Pons (tissue), 1 donor: ENCODE data around the gene PRKCD.

Source experiments
- DNase-seq: peaks from one replicate; pipeline ENCODE4 v3.0.0-alpha.2; 2016; ENCODE audit warnings: low spot score

The PRKCD gene

GRCh38 chr3:53160660-53161449, at the start of gene PRKCD:
TSS of gene PRKCD (plus strand) at chr3:53161209. CDS start at chr3:53178423, 17,214 bp downstream.
- DNase-seq: peak; percentile 71

DNA sequence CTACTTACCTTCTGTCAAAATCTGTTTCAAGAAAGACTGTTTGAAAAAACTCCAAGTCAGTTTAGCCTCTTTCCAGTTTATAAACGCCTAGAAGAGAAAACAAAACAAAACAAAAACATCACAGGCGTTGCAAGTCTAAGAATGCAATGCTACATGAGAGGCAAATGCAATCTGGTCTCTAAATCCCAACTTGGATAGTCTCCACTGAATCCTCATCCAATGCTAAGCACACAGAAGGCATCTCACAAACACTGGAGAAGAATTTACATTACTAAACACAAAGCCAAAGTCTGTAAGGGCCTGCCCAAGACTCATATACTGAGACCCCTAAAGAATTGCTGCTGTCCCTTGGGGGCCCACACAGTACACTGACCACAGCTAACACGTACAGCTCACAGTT, 49.2 kb upstream of the PRKCD start:
- DNase-seq: no peak

- DNase-seq: no peak
Measured at GRCh38 chr3:53113293-53114010, 47.6 kb upstream of the PRKCD start.

DNA sequence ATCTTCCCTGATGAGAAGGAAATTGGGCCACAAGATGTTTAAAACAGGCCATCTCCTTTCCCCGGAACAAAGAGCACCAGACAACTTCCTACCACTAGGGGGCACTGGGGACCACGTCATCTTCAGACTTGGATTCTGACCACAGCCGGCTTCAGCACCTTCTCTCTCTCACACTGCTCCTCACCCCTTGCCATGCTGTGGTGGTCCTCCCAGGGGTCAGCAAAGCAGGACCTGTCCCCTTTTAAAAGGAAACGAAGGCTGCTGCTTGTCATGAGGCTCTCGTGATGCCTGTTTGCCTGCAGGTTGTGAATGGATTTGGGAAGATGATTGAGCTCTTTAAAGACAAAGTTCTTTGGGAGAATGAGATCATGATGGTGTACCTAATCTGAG, 47.0 kb upstream of the PRKCD start:
- peak; percentile 80 for DNase-seq

GRCh38 chr3:53114412-53115074, 46.5 kb upstream of the PRKCD start:
- no peak for DNase-seq

- no peak for DNase-seq
Measured at GRCh38 chr3:53116956-53117355, 44.1 kb upstream of the PRKCD start.

DNA sequence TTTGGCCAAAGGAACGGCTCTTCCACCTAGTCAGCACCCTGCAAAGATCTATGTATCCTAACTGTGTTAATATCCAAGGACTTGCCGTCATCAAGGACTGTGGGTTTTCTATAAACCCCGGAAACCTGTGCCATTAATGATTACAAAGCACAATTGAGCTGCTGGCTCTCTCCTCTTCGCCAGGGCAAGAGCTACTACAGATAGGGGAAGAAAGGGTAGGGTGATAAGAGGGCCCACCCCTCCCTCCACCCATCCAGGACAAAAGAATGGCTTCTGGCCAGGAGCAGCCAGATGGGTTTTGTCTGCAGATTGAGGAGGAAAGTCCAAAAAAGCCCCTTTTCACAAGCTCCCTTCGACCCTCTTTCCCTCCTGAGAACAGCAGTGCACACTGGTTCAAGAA, 40.7 kb upstream of the PRKCD start:
- no peak for DNase-seq

GRCh38 chr3:53122255-53122932, 38.6 kb upstream of the PRKCD start:
- no peak for DNase-seq

DNA sequence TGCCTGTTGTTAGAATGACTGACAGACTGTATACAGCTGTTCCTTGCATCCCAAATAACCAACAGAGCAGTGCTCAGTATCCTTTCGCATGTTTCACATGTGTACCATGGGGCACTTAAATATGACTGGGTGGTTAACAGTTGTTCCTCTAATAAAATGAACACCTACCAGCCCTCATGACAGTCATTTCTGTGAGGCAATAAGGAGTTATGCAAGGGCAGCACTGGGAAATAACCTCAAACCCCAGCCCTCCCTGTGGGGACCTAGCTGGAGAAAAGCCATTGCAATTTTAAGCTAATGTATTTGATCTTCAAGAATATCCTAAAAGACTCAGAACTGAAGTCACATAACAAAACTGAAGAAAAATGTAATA, 38.1 kb upstream of the PRKCD start:
- DNase-seq: no peak

GRCh38 chr3:53123510-53123909, 37.5 kb upstream of the PRKCD start:
- DNase-seq: no peak

DNA sequence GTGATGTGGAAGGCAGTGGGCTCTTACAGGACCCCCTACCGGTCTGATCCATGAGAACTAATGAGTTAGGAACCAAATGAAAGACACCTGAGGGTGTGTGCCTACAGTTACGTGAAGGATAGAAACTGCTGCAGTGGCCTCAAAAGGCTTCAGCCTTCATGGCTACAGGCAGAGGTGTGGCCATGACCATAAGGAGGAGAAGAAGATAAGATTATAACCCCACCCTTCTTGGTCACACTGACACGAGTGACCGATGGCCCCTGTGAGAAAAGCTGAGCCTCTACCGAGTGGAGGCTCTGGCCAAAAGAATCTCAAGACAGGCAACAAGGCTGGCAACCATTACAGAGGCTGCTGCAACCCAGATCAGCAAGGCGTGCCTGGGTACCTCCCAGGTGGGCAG, 37.1 kb upstream of the PRKCD start:
- DNase-seq: no peak

- DNase-seq: no peak
Measured at GRCh38 chr3:53126601-53127000, 34.4 kb upstream of the PRKCD start.

DNA sequence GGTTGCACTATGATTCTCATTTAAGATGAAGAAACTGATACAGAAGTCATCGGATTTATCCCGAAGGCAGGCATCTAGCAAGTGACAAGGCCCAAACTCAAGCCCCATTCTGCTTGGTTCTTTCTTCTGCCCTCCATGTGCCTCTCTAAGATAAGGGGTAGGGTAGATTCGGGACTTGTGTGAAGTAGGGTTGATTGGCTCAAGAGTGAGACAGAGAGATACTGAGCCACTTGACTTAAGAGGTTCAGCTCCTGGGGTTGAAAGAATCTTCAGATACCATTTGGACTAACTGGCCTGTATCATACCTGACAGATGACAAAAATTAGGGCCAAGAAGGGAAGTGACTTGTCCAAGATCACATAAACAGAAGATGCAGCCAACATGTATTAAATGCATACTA, 31.7 kb upstream of the PRKCD start:
- DNase-seq: no peak

DNA sequence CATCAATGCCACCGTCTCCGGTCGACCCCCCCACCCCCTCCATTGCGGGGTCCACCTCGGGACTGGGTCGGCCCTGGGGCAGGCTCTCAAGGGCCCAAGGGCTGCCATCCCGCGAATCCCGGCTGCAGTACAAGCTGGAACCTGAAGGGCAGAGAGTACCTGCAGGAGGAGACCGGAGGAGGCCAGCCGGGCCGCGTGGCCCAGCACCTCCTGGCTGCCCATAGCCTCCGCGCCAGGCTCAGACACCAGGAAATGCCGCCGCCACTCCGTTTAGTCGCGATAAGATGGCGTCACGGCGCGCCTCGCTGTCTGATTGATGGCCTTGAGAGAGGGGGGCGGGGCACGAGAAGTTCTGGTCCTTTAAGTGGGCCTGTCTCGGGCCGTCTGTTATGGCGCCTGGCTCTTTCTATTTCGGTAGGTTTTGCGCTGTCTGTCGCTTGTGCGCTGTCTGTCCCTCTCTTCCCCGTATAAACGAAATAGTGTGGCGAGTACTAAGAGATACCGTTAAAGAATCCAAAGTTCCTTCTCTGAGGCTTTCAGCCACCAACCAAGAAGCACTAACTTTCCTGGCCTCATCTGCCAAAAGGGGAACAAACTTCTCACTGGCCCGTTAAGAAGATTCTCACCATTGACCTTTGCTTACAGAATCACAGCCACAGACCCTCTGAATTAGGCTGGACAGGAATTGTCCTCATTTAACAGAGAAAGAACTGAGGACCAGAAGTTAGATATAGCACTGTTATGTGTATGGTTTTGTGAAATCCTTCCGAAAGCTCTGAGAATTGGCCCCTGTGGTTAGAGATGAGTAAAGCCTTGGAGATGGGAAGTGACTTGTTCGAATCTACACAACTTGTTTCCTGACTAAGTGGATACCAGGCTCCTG, 30.6 kb upstream of the PRKCD start, which contains the start of gene RFT1:
RFT1 (minus strand) TSS at position 257 of the 883 bp plus-strand sequence; CDS start at position 222, 35 bp downstream.
- peak; percentile 93 for DNase-seq

DNA sequence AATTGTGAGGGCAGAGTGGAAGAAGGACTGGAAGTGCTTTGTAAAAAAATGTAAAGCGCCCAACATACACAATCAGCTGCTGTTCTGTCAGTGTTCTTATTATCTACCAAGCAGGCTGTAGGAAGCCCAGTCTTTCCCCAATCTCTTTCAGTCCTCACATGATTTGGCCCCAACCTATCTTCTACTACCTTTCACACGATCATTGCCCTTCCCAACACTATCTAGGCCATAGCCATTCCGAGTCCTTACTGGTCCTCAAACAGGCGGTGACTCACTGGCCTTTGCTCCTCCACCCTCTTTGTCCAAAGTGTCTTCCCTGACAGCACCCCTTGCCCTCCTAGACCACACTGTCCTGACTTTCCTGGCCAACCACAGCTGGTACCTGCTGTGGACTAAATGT, 29.9 kb upstream of the PRKCD start:
- DNase-seq: peak; percentile 20

GRCh38 chr3:53132347-53132746, 28.7 kb upstream of the PRKCD start:
- DNase-seq: no peak

GRCh38 chr3:53134631-53135232, 26.3 kb upstream of the PRKCD start:
- peak; percentile 46 for DNase-seq

GRCh38 chr3:53137221-53137620, 23.8 kb upstream of the PRKCD start:
- DNase-seq: no peak

- DNase-seq: no peak
Measured at GRCh38 chr3:53137835-53138446, 23.1 kb upstream of the PRKCD start.
